K562 (cell line): ENCODE measurements around the gene MAZ. TPM values are rescaled to one million over a fixed set of nuclear protein-coding genes. Genes with fewer than 3 reads are reported as not detected.

Experiments used
- AFF1 ChIP-seq, 2 experiments: fragments of 450-650 bp; IDR thresholded peaks; 2 replicates each; pipeline ENCODE4 v1.6.1; 2018; ENCODE audit warnings: mild to moderate bottlenecking in 2 of 2, low read depth in 1 of 2; ENCODE audit not compliant: partially characterized antibody in 2 of 2
- BCL6 ChIP-seq: fragments of 250-450 bp; sonication (Bioruptor Pico); IDR thresholded peaks from 2 replicates; pipeline ENCODE4 v1.4.0; 2020
- BCOR ChIP-seq: fragments of 450-650 bp; IDR thresholded peaks from 2 replicates; pipeline ENCODE4 v1.6.1; 2016
- CAMTA2 ChIP-seq: fragments of 250-450 bp; sonication (Bioruptor Pico); conservative IDR thresholded peaks from 2 replicates; pipeline ENCODE4 v1.5.1; 2022
- CBX8 ChIP-seq: fragments of 200-600 bp; sonication (generic); IDR thresholded peaks from 2 replicates; pipeline ENCODE4 v1.6.1; 2012; ENCODE audit warnings: borderline replicate concordance, mixed run types, low read depth, mild to moderate bottlenecking, moderate library complexity, mixed read lengths, low read length, control low read depth, inconsistent platforms; ENCODE audit not compliant: poor library complexity, severe bottlenecking; ENCODE audit errors: extremely low read depth
- CREB1 ChIP-seq, 2 experiments: sonication (generic) in 1 of 2; formaldehyde crosslinking in 1 of 2; IDR thresholded peaks; 2 replicates each; pipeline versions ENCODE4 v1.6.1 to v1.8.0; 2012 to 2022; ENCODE audit warnings: inconsistent platforms in 1 of 2, mild to moderate bottlenecking in 1 of 2, missing genetic modification reagents in 1 of 2, moderate library complexity in 1 of 2
- ELF2 ChIP-seq: fragments of 250-450 bp; sonication (Bioruptor Pico); IDR thresholded peaks from 2 replicates; pipeline ENCODE4 v1.5.0; 2021; ENCODE audit warnings: mild to moderate bottlenecking
- FOXA3 ChIP-seq, 2 experiments: fragments of 450-650 bp in 1 of 2; sonication (generic) in 1 of 2; formaldehyde crosslinking; IDR thresholded peaks in 1 of 2; conservative IDR thresholded peaks in 1 of 2; 2 replicates each; pipeline versions ENCODE4 v1.4.0 to v1.8.0; 2020 to 2022; ENCODE audit warnings: mild to moderate bottlenecking in 2 of 2, missing genetic modification reagents in 1 of 2
- NONO ChIP-seq, 2 experiments: fragments of 200-400 bp in 1 of 2; fragments of 450-650 bp in 1 of 2; formaldehyde crosslinking in 1 of 2; IDR thresholded peaks; 2 replicates each; pipeline ENCODE4 v1.6.1; 2017; ENCODE audit warnings: low read depth in 2 of 2, mild to moderate bottlenecking in 2 of 2, moderate library complexity in 2 of 2, low read length in 1 of 2
- RAD51 ChIP-seq: fragments of 450-650 bp; IDR thresholded peaks from 2 replicates; pipeline ENCODE4 v1.7.1; 2016; ENCODE audit warnings: low read depth, mild to moderate bottlenecking, borderline replicate concordance
- RBM25 ChIP-seq: fragments of 200-400 bp; formaldehyde crosslinking; IDR thresholded peaks from 2 replicates; pipeline ENCODE4 v1.6.1; 2018; ENCODE audit warnings: low read length, low read depth, moderate library complexity; ENCODE audit not compliant: severe bottlenecking
- SMAD3 ChIP-seq: fragments of 450-650 bp; formaldehyde crosslinking; conservative IDR thresholded peaks from 2 replicates; pipeline ENCODE4 v1.4.0; 2020; ENCODE audit warnings: mild to moderate bottlenecking
- SREBF1 ChIP-seq: fragments of 150-350 bp; IDR thresholded peaks from 2 replicates; pipeline ENCODE4 v1.6.1; 2014; ENCODE audit warnings: antibody characterized with exemption, low read depth, low read length, borderline replicate concordance
- SRSF3 ChIP-seq: fragments of 200-400 bp; formaldehyde crosslinking; IDR thresholded peaks from 2 replicates; pipeline ENCODE4 v1.6.1; 2016; ENCODE audit warnings: mild to moderate bottlenecking, low read length, moderate library complexity; ENCODE audit not compliant: insufficient read depth
- TAF9B ChIP-seq: fragments of 450-650 bp; IDR thresholded peaks from 2 replicates; pipeline ENCODE4 v1.6.1; 2018; ENCODE audit warnings: mild to moderate bottlenecking; ENCODE audit not compliant: partially characterized antibody
- VEZF1 ChIP-seq: fragments of 200-800 bp; sonication (Bioruptor generic); IDR thresholded peaks from 2 replicates; pipeline ENCODE4 v1.6.1; 2017; ENCODE audit warnings: missing genetic modification characterization, missing compliant biosample characterization
- YBX1 ChIP-seq: fragments of 450-650 bp; IDR thresholded peaks from 2 replicates; pipeline ENCODE4 v1.7.1; 2016; ENCODE audit warnings: mild to moderate bottlenecking
- ZFX ChIP-seq: sonication (generic); formaldehyde crosslinking; IDR thresholded peaks from 2 replicates; pipeline ENCODE4 v1.8.0; 2022; ENCODE audit warnings: mild to moderate bottlenecking, missing genetic modification reagents, moderate library complexity
- ZNF197 ChIP-seq: fragments of 200-800 bp; sonication (Bioruptor generic); IDR thresholded peaks from 2 replicates; pipeline ENCODE4 v1.6.1; 2016; ENCODE audit warnings: low read depth, missing genetic modification characterization, missing compliant biosample characterization
- ZNF384 ChIP-seq: IDR thresholded peaks from 2 replicates; pipeline ENCODE4 v1.6.1; 2012; ENCODE audit warnings: low read depth, low read length, improper control_type of control experiment
- ZNF436 ChIP-seq: fragments of 250-450, 450-650 bp; sonication (Bioruptor Pico); formaldehyde crosslinking; IDR thresholded peaks from 2 replicates; pipeline ENCODE4 v1.7.0; 2020; ENCODE audit warnings: mild to moderate bottlenecking
- ZNF561 ChIP-seq: fragments of 450-650 bp; formaldehyde crosslinking; conservative IDR thresholded peaks from 2 replicates; pipeline ENCODE4 v1.4.0; 2020; ENCODE audit warnings: mild to moderate bottlenecking, moderate library complexity
- ZNF586 ChIP-seq: fragments of 450-650 bp; formaldehyde crosslinking; conservative IDR thresholded peaks from 2 replicates; pipeline ENCODE4 v1.4.0; 2020; ENCODE audit warnings: mild to moderate bottlenecking, moderate library complexity
- polyA plus RNA-seq, 8 experiments: library from polyadenylated mRNA; depleted of rRNA in 4 of 8; stranded (reverse) in 5 of 8; unstranded in 3 of 8; fragments of >200 nt; fragmentation: Nextera tagmentation in 2 of 8; fragmentation: Illumina TruSeq in 1 of 8; extraction: Ambion mirVana in 2 of 8; extraction: Trizol in 1 of 8; gene quantifications; 2 replicates each; pipeline versions ENCODE4 v1.2.1 to v1.2.3, GENCODE V29; 2011 to 2014; ENCODE audit warnings: inconsistent platforms in 1 of 8, missing spikeins in 1 of 8
- total RNA-seq, 7 experiments: library from RNA; depleted of rRNA in 6 of 7; stranded (reverse); fragments of >200 nt in 6 of 7; fragmentation: Illumina TruSeq in 2 of 7; extraction: Trizol in 2 of 7; gene quantifications; 2 replicates each; pipeline versions ENCODE4 v1.2.1 to v1.2.3, GENCODE V29; 2011 to 2021; ENCODE audit warnings: low replicate concordance in 1 of 7

The MAZ gene
- total and polyA plus RNA-seq, 9 of the 15 experiments (the other 6 are each of a cell fraction or from before 2014, with no cell fraction given): 45.4 to 532 (median 250) TPM

- TF ChIP-seq AFF1 (IDR thresholded peaks at IDR 0.05; ENCODE audit: low read depth in 1 of 2, partially characterized antibody in 2 of 2) (no peak), NONO (IDR thresholded peaks at IDR 0.05; ENCODE audit: low read depth in 2 of 2, low read length in 1 of 2) (0 out of 4 replicates have a peak, but pooled peaks of 1 of the 2 experiments have one; percentile 42), CBX8 (no peak), ZNF561 (no peak), TAF9B (no peak), SREBF1 (no peak), CAMTA2 (CRISPR knock-in tag) (no peak), BCL6 (no peak), ELF2 (CRISPR knock-in tag) (no peak), RAD51 (no peak), SMAD3 (CRISPR knock-in tag) (no peak), ZNF436 (CRISPR knock-in tag) (no peak), VEZF1 (CRISPR knock-in tag) (no peak), CREB1 (IDR thresholded peaks at IDR 0.05) (no peak; the same call in 1 of the 2 replicates), CREB1 (CRISPR knock-in tag; IDR thresholded peaks at IDR 0.05) (peak; percentile 69), ZNF197 (0 out of 2 replicates have a peak, but pooled peaks have one; percentile 37), ZNF586 (CRISPR knock-in tag) (no peak), SRSF3 (no peak), YBX1 (no peak), ZNF384 (peak; percentile 51; the same call in 1 of the 2 replicates), BCOR (no peak), FOXA3 (CRISPR knock-in tag; conservative IDR thresholded peaks at IDR 0.05 in 1 of 2, IDR thresholded peaks at IDR 0.05 in 1 of 2) (no peak), ZFX (CRISPR knock-in tag) (peak; percentile 39; the same call in 1 of the 2 replicates), RBM25 (no peak)
Measured at GRCh38 chr16:29784901-29785500, 21.3 kb upstream of the MAZ start (continued).
